ENCODE results near the gene EPHA3. TPM values are rescaled to one million over a fixed set of nuclear protein-coding genes. Genes with fewer than 3 reads are reported as not detected.

Gene EPHA3
- total RNA-seq, 4 donors from 2014 or later, result 13.1 to 25.8 (median 21.2) TPM

DNA sequence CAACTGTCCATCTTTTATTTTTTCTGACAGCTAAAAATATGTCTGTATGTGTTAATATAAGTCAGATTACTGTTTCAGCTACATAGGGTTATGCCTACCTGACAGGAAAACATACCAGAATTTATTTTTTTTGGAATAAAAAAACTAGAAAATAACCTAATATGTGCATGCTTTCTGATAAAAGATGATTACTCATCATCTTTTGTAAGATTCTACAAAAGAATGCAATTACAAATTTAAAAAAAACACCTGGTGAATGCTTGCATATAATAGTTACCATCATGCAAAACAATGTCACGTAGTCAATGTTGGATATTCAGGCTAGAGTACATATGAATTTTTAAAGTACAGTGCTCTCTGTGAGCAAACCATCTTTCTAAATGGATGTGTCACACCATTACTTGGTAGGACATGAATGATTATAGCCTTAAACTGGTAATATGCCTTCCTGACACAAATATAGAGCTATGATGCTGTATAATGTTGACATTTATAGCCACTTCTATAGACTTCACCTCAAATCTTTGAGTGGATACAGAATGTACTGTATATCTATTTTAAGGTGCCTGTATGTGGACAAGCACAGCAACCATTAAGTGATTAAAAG, 180.6 kb downstream of the EPHA3 start:
- WGBS, result 95% methylated on average over 1 of the region's 1 CpG
- H3K9me3 ChIP-seq, result no peaks in the 10 kb centered on the region
- H3K27me3 ChIP-seq, result no peaks in the 10 kb centered on the region
- no peaks in the 10 kb centered on the region for H3K4me1 ChIP-seq
- no peak overlapping the region for H3K27ac ChIP-seq (replicated peaks in 1 of 4)
- intact Hi-C loops (cut with DNase I), result no loop called here
- H3K36me3 ChIP-seq, result no peaks in the 10 kb centered on the region
- no peak overlapping the region for H3K4me3 ChIP-seq
- TF ChIP-seq EP300 (IDR thresholded peaks at IDR 0.05) (no peak), POLR2A (IDR thresholded peaks at IDR 0.05; ENCODE audit: low read depth) (no peak), POLR2AphosphoS5 (IDR thresholded peaks at IDR 0.05) (no peak)
- TF ChIP-seq, protein P1, sequence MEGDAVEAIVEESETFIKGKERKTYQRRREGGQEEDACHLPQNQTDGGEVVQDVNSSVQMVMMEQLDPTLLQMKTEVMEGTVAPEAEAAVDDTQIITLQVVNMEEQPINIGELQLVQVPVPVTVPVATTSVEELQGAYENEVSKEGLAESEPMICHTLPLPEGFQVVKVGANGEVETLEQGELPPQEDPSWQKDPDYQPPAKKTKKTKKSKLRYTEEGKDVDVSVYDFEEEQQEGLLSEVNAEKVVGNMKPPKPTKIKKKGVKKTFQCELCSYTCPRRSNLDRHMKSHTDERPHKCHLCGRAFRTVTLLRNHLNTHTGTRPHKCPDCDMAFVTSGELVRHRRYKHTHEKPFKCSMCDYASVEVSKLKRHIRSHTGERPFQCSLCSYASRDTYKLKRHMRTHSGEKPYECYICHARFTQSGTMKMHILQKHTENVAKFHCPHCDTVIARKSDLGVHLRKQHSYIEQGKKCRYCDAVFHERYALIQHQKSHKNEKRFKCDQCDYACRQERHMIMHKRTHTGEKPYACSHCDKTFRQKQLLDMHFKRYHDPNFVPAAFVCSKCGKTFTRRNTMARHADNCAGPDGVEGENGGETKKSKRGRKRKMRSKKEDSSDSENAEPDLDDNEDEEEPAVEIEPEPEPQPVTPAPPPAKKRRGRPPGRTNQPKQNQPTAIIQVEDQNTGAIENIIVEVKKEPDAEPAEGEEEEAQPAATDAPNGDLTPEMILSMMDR (IDR thresholded peaks at IDR 0.05), result no peak
- DNase-seq (ENCODE audit: extremely low spot score), result no peak

DNA sequence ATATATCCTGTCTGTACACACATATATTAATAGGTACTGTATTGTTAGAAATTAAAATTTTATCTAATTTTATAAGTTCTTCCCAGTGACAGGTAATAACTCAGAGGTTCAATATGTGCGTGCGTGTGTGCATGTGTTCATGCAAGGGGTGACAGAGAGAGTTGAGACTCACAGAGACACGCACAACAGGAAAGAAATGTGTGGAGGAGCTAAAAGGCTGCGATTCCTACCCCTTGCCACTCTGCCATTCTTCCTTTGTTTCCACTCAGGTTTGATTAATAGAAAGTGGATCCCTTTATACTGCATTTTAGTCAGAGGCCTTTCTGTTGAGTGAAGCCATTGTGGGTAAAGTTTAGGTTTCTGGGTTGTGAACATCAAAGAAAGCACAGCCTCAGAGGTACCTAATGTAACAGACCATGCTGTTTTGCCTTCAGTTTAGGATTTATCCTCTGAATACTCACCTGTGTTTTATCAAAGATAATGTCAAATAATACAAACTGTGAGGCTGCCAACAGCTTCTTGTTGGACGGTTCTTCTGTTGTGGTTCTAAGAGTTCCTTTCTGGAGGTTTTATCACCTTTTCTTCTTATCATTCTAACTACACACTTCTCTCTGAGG, 182.3 kb downstream of the EPHA3 start:
- no peaks in the 10 kb centered on the region for H3K4me1 ChIP-seq
- no peak for TF ChIP-seq EP300 (IDR thresholded peaks at IDR 0.05)
- TF ChIP-seq POLR2AphosphoS5 (IDR thresholded peaks at IDR 0.05), result no peak
- no peak for TF ChIP-seq POLR2A (IDR thresholded peaks at IDR 0.05; ENCODE audit: low read depth)
- TF ChIP-seq, protein P1 (IDR thresholded peaks at IDR 0.05), result no peak
- 88% methylated on average over 5 of the region's 5 CpGs for WGBS
- H3K4me3 ChIP-seq, result no peak overlapping the region
- H3K27me3 ChIP-seq, result no peaks in the 10 kb centered on the region
- H3K9me3 ChIP-seq, result no peaks in the 10 kb centered on the region
- DNase-seq (ENCODE audit: extremely low spot score), result no peak
- intact Hi-C loops (cut with DNase I), result no loop called here
- no peaks in the 10 kb centered on the region for H3K36me3 ChIP-seq
- no peak overlapping the region for H3K27ac ChIP-seq (replicated peaks in 1 of 4)

DNA sequence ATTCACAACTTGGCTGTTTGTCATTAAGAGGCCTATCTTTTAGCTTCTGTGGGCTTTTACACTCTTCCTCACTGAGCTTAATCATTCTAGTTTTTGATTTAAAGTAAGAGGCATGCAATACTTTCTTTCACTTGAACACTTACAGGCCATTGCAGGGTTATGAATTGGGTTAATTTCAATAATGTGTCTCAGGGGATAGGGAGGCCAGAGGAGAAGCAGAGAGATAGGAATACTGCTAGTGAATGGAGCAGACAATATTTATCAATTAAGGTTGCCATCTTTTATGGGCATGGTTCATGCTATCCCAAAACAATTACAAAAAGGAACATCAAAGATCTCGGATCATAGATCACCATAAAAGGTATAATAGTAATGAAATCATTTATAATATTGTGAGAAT, 189.8 kb downstream of the EPHA3 start:
- Histone ChIP-seq H3K27ac (replicated peaks in 1 of 4) (no peak overlapping the region), H3K36me3 (no peaks in the 10 kb centered on the region), H3K4me1 (no peaks in the 10 kb centered on the region), H3K9me3 (no peaks in the 10 kb centered on the region), H3K27me3 (no peaks in the 10 kb centered on the region), H3K4me3 (no peak overlapping the region)
- WGBS, result 88% methylated on average over 1 of the region's 1 CpG
- intact Hi-C loops (cut with DNase I), result no loop called here
- TF ChIP-seq, protein P1 (IDR thresholded peaks at IDR 0.05), result no peak
- TF ChIP-seq POLR2AphosphoS5 (IDR thresholded peaks at IDR 0.05) (no peak), EP300 (IDR thresholded peaks at IDR 0.05) (no peak), POLR2A (IDR thresholded peaks at IDR 0.05; ENCODE audit: low read depth) (no peak)
- DNase-seq (ENCODE audit: extremely low spot score), result no peak

DNA sequence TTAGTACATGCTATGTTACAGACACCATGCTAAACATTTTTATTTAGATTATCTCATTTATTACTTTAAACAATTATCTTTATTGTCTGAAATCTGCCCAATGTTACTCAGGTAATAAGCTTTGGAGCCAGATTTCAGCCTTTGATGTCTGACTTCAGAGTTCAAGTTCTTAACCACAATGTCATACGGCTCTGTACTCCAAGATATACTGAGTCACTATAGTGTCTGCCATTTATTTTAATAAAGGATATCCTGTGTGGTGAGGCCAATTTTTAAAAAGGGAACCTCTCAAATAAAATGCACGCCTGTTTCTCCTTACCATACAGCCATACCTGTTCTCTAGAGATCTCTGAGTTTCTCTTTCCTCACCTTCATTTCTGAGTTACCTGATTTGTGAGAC, 193.1 kb downstream of the EPHA3 start:
- Histone ChIP-seq H3K4me3 (no peak overlapping the region), H3K27ac (replicated peaks in 1 of 4) (no peak overlapping the region), H3K27me3 (no peaks in the 10 kb centered on the region), H3K4me1 (no peaks in the 10 kb centered on the region), H3K36me3 (no peaks in the 10 kb centered on the region), H3K9me3 (no peaks in the 10 kb centered on the region)
- TF ChIP-seq EP300 (IDR thresholded peaks at IDR 0.05), result no peak
- TF ChIP-seq, protein P1 (IDR thresholded peaks at IDR 0.05), result no peak
- no peak for TF ChIP-seq POLR2A (IDR thresholded peaks at IDR 0.05; ENCODE audit: low read depth)
- TF ChIP-seq POLR2AphosphoS5 (IDR thresholded peaks at IDR 0.05), result no peak
- WGBS, result 54% methylated on average over 2 of the region's 2 CpGs
- DNase-seq (ENCODE audit: extremely low spot score), result no peak
- intact Hi-C loops (cut with DNase I), result no loop called here
